CD4-positive, alpha-beta T cell treated with Interleukin-17A for 4 hours (primary cell): ENCODE measurements around the gene TTC34.
A peak's percentile ranks its signal among the peaks of the same experiment; 100 is the strongest.
"Not testable (repeated sequence)": the region's sequence is repeated elsewhere in the genome, so short reads cannot be mapped to it uniquely, and the experiment has no call there.

ENCODE experiments used
- DNase-seq: peaks from one replicate; pipeline ENCODE4 v3.0.0-alpha.2; 2020; ENCODE audit warnings: mixed read lengths

TTC34 gene

GRCh38 chr1:2638466-2639115, 162.9 kb downstream of the TTC34 start:
- DNase-seq: no peak

- no peak for DNase-seq
Measured at GRCh38 chr1:2637442-2638145, 163.9 kb downstream of the TTC34 start.

DNA sequence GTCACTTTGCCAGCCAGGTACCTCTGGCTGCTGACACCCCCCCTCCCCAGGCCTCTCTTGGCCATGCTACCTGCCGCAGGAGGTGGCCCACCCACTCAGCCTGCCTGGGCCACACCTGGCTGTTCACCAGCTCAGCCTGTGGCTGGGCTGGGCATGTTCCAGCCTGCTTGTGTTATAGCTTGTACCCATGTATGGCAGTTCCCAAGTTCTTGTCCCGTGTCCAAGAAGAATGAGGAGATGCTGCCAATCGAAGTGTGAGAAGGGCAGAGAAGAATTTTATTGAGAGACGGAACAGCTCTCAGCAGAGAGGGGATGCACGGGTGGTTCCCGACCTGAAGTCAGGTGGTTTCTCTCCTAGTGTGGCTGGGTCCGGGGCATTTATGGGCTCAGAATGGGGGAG, 164.8 kb downstream of the TTC34 start:
- no peak for DNase-seq

DNA sequence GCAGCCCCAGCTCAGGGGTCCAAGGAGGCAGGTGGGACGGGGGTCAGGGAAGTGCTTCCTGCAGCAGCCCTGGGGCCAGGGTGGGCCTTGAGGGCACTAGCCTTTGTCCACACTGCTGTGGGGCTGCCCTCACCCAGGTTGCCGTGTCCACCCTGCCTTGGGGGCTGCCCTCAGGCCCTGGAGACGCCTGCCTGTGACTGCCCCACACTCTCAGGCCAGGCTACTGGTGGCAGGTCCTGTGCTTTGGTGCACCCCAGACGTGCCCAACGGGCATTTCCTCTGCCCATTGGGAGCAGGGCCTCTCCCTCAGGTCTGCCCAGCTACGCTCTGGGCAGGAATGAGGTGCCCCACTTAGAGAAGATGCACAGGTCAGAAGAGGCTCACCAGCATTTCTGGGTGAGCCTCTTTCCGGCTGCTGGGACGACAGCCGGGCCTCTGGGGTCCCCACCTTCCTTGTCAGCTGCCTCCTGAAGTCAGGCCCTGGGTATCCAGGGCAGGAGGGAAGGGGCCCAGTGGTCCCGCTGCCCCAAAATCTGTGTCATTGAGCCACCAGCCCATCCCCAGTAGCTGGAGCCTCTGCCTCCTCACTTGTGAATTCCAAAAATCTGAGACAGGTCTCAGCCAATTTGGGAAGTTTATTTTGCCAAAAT, 166.0 kb downstream of the TTC34 start:
- no peak for DNase-seq

GRCh38 chr1:2633936-2634491, 167.5 kb downstream of the TTC34 start:
- no peak for DNase-seq

GRCh38 chr1:2633366-2633935, 168.0 kb downstream of the TTC34 start:
- DNase-seq: no peak

DNA sequence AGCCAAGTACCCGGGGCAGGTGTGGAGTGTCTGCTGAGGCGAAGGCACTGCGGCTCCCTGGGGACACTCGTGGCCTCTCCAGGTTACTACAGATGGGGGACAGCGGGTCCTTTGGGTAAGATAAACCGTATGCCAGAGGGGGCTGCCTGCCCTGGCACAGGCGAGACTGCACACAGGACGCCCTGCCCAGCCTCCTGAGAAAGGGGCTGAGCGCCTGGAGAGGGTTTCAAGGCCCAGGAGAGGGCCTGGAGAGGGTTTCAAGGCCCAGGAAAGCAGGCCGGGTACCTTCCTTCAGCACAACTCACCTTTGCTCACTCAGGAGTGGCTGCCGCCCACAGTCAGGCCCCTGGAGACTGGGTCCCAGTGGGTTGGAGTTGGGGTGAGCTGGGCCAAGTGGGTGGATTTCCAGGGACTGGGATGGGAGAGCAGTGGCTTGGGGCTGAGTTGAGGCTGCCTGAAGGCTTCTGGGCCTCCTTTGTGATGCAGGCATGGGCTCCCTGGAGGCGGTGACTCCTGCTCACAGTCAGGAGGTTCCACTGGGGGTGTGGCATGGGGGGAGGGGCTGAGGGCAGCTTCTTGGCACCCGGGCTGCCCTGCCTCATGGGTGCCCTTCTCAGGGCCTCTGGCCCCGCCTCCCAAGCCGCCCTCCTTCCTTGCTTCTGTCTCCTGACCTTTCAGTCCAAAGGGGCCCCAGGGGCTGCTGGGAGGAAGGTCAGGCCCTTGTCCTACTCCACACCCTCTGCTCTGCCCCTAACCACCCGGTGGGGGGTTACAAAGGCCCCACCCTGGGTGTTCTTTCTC, 168.7 kb downstream of the TTC34 start, which contains the start of gene MMEL1:
Gene MMEL1, minus strand, starts transcription at position 456 of the 801 bp plus-strand sequence. CDS start 3,532 bp downstream, outside the sequence.
- DNase-seq: no peak

GRCh38 chr1:2632051-2632430, 169.5 kb downstream of the TTC34 start:
- DNase-seq: no peak

DNA sequence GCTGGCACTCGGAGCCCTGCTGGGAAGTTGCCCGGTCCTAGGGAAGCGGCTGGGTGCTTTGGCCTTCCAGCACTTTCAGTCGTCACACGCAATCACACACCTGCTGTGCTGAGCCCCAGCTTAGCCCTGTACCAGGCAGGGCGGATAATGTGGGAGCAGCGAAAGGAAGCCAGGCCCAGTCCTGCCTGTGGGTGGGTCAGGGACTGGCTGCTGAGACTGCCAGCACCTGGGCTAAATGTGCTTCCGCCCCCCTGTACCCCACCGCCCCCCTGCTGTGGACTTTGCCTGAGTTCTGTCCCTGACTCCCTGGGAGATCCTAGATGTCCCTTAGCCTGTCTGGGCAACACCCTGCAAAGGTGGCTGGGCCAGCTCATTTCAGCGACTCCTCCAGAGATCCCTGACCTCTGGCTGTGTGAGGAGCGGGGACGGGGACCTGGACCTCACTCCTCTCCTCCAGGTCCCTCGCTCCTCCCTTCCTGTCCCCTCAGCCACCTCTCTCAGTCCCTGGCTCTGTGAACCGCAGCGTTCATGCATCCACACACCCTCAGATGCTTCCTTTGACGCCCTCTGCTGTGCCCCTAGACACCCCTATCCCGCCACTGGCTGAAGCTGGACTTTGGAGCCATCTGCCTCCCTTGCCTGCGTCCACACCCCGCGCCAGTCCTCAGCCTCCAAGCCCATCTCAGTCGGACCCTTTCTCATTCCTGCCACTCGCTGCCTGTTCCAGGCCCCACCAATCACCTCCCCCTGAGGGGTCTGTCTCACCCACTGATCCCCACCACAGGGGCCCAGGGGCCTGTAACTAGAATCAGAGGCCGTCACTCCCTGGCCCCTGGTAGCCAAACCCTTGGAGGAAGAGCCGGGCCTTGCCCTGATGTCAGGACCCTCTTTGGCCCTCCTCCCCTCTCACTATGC, 170.1 kb downstream of the TTC34 start:
- no peak for DNase-seq

- no peak for DNase-seq
Measured at GRCh38 chr1:2630498-2631135, 170.9 kb downstream of the TTC34 start.

- no peak for DNase-seq
Measured at GRCh38 chr1:2629627-2630497, 171.6 kb downstream of the TTC34 start.

DNA sequence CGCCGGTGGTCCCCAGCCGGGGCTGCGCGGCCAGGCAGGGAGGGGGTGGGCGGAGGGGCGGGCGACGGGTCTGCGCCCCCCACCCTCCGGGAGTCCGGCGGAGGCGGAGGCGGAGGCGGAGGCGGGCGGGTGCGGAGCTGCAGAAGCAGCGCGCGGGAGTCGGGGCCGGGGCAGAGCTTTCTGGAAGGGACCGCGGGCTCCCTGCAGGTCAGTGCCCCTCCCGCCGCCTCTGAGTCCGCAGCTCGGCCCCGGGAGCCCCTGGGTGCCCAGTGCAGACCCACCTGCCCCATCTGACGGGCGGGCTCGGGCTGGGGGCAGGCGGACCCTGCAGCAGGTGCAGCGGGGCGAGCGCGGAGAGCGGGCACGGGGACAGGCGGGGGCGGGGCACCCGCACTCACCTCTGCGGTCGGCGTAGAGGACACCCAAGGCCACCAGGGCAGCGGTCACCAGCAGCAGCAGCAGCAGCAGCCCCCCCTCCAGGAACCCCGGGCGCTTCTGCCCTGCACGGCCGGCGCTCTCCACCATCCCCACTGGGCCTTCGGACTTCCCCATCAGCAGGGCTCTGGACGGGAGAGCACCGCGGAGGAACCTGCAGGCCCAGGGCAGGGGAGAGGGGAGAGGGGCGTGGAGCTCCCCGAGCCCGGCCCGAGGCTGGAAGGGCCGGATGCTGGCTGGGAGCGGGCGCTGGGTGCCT, 172.4 kb downstream of the TTC34 start:
- DNase-seq: peak; percentile 24

GRCh38 chr1:2628191-2628932, 173.1 kb downstream of the TTC34 start:
- DNase-seq: no peak

DNA sequence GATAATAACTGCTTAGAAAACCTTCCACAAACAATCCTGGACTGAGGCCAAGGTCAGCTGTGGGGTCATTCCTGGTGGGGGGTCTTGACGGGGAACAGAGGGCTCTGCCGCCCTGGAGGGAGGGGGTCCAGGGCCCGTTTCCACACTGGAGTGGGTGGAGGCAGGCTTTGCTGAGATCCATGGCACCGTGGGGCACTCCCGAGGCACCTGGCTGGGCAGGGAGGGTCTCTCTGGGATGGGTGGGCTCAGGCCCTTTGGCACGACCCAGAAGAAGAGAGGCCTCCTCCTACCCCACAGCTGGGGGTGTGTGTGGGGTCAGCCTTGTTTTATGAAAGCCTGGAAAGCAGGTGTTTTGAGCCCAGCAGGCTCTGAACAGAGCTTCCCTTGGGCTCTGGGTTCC, 173.7 kb downstream of the TTC34 start:
- DNase-seq: no peak

DNA sequence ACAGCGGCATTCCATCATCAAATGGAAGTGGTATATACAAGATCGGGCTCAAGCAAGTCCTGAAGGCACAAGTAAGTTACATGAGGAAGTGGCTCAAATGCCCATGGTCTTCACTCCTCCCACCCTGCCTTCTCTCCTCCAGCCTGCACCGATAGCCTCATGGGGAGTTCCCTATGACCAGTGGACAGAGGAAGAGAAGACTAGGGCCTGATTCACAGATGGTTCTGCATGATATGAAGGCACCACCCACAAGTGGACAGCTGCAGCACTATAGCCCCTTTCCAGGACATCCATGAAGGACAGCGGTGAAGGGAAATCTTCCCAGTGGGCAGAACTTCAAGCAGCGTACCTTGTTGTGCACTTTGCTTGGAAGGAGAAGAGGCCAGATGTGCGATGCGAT, 175.7 kb downstream of the TTC34 start:
- DNase-seq: not testable (repeated sequence)

- no peak for DNase-seq
Measured at GRCh38 chr1:2625311-2625710, 176.2 kb downstream of the TTC34 start.

- no peak for DNase-seq
Measured at GRCh38 chr1:2624735-2625300, 176.7 kb downstream of the TTC34 start.
